GM19023 (cell line): ENCODE results near the gene TNFRSF25.

Experiments used
- ATAC-seq: cut with Tn5 transposase; IDR thresholded peaks from one replicate; pipeline ENCODE4 v1.9.1; 2021; ENCODE audit warnings: mild to moderate bottlenecking, moderate library complexity; ENCODE audit not compliant: unreplicated experiment

Gene TNFRSF25, protein sequence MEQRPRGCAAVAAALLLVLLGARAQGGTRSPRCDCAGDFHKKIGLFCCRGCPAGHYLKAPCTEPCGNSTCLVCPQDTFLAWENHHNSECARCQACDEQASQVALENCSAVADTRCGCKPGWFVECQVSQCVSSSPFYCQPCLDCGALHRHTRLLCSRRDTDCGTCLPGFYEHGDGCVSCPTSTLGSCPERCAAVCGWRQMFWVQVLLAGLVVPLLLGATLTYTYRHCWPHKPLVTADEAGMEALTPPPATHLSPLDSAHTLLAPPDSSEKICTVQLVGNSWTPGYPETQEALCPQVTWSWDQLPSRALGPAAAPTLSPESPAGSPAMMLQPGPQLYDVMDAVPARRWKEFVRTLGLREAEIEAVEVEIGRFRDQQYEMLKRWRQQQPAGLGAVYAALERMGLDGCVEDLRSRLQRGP

DNA sequence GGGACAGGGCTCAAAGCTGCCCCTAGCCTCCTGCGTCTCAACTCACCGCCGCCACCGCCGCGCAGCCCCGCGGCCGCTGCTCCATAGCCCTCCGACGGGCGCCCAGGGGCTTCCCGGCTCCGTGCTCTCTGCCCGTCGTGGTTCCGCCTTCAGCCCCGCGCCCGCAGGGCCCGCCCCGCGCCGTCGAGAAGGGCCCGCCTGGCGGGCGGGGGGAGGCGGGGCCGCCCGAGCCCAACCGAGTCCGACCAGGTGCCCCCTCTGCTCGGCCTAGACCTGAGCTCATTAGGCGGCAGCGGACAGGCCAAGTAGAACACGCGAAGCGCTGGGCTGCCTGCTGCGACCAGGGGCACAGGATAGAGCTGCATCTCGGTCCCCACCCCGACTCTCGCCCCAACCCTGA, at the start of gene TNFRSF25:
TSS of gene TNFRSF25 (minus strand) at position 151 of the 400 bp plus-strand sequence. CDS start at position 85, 66 bp downstream.
- no peak for ATAC-seq

- ATAC-seq = no peak
Measured at GRCh38 chr1:6515771-6516170, 49.8 kb upstream of the TNFRSF25 start.

GRCh38 chr1:6513320-6513801, 47.4 kb upstream of the TNFRSF25 start:
- ATAC-seq = no peak

DNA sequence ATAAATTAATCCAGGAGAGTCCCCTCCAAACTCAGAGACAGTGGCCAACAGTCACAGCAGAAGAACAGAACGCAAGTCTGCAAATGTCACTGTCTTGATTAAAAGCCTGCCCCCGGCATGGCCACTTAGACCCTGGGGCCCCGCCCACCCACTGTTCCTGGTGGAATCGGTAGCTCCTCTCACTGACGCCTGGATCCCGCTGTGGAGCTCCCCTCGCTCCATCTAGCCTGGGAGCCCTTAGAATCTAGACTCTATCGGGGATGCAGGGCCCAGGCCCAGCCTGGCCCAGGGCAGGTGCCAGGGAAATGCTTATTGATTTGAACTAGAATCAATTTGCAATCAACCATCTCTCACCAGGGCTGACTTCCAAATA, 46.9 kb upstream of the TNFRSF25 start:
- no peak for ATAC-seq

DNA sequence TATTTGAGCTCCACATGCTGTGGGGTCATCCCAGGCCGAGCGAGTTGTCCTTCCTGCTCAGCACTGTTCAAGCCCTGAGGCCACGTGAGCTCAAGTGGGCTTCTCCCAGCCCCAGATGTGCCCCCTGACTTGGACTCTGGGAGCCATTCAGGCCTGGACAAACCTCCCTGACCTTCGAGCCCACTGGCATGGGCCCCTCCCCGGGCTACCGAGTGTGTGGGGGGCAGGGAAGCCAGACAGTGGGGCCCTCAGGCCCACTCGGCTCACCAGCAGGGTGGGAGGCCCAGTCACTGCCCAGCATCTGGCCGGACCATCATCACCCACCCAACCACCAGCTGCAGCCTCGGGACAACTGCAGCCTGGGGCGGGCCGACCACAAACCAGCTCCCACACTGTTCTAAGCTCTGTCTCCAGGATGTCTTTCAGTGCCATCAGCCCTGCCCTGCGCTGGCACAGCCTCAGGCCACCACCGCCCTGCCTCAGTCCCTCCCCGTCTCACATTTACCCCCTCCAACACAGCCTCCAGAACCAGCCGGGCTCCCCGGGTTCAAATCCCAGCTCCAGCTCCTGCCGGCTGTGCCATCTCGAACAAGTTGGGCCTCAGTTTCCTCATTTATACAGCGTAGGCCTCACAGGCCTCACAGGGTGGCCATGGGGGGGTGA, 46.4 kb upstream of the TNFRSF25 start:
- ATAC-seq = no peak

GRCh38 chr1:6511561-6512244, 45.7 kb upstream of the TNFRSF25 start:
- no peak for ATAC-seq

DNA sequence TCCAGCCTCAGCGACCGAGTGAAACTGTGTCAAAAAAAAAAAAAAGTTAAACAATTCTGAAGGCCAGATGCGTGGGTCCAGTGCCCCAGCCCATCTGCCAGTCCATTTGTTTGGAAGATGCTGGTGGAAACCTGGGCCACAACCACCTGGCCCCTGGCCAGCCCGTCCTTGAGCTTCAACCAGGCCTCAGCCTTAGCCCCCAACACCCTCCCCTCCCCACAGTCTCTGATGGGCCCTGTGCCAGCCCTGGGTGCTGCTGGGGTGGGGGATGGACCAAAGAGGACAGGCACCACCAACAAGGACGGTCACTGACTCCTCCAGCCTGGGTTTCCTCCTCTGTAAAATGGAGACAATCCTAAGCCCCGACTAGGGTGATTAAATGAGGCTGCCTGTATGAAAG, 45.1 kb upstream of the TNFRSF25 start:
- ATAC-seq = no peak

DNA sequence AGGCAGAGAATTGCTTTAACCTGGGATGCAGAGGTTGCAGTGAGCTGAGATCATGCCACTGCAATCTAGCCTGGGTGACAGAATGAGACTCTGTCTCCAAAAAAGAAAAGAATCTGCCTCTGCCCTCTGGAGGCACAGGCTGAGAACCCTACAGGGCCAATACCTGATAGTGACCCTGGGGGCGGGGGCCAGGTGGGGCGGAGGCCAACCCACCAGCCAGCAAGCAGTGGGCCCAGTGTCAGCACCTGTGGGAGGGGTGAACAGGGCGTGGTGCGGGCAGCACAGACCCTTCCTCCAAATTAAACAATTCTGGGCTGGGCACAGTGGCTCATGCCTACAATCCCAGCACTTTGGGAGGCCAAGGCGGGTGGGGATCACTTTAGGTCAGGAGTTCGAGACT, 44.5 kb upstream of the TNFRSF25 start:
- no peak for ATAC-seq

DNA sequence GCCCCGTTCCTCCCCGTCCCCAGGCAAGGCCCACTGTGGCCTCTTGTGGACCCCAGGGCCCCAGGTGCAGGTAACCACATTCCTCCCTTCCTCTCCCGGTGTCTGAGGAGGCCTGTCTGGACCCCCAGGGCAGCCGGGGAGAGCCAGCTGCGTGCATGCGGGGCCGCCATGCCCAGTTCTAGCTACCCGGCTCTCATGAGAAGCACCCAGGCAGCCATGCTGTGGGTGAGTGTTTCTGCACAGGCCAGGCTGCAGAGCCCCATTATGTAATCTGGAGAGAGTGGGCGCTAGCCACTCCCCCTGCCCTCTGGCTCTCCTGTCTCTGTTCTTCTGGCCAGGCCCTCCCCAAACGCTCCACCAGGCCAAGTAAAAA, 43.9 kb upstream of the TNFRSF25 start:
- no peak for ATAC-seq

DNA sequence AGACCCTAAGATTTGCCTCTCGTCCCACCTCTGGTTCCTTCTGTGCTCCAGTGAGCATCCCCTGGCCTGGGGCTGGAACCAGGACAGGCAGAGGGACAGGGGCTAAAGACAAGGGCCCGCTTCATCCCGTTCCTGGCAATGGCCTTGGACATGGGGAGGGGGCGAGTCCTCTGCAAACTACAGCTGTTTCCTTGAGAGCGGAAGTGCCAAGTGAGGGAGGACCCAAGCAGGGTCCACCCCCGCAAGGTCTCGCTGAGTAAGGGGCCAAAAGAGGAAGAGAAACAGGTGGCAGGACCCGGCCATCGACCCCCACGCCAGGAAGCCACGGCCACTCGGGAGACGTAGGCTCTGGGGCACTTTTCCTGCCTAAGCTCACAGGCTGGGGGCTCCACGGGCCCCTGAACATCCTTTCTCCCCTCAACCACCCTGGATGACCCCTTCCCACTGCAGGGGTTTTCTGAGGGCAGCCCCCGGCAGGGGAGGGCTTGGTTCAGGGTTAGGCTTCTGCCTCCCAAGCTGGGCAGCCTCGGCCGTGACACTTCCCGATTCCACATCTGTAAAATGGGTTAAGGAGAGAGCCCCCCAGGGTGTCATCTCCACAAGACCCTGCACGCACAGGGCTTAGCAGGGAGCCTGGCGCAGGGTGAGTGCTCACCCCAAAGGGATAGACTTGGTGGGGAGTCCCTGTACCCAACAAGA, 43.4 kb upstream of the TNFRSF25 start:
- ATAC-seq = no peak

DNA sequence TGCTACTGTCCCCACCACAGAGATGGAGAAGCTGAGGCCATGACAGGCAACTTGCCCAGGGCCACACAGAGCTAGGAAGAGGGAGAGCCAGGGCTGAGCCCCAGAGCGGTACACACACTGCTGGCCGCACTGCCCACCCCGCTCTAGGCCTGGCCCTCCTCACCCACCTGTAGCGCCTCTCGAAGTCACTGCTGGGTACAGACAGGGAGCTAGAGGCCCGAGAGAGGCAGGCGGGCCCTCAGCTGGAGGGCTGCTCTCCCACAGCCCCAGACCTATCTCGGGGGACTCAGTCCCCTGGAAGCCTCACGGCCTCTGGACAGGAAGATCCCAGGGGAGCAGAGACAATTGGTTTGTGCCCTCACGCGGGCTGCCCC, 42.8 kb upstream of the TNFRSF25 start:
- ATAC-seq = no peak

GRCh38 chr1:6508154-6508815, 42.3 kb upstream of the TNFRSF25 start:
- ATAC-seq = no peak

GRCh38 chr1:6507461-6507911, 41.5 kb upstream of the TNFRSF25 start:
- no peak for ATAC-seq

DNA sequence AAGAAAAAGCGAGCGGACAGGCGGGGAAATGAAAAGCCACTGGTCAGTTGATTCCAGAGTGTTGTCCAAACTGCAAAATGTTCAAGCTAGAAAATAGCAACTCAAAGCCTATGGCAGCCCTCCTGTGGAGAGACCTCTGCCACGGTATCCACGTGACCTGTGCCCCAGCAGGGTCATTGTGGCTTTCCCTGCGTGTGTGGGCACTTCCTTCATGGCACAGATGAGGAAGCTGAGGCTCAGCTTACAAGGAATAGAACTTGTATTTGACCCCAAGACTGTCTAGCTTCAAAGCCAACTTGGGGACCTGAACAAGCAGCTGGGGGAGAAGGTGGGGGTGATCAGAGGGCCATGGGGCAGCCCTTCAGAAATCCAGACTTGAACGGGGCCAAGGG, 41.1 kb upstream of the TNFRSF25 start:
- ATAC-seq = no peak

DNA sequence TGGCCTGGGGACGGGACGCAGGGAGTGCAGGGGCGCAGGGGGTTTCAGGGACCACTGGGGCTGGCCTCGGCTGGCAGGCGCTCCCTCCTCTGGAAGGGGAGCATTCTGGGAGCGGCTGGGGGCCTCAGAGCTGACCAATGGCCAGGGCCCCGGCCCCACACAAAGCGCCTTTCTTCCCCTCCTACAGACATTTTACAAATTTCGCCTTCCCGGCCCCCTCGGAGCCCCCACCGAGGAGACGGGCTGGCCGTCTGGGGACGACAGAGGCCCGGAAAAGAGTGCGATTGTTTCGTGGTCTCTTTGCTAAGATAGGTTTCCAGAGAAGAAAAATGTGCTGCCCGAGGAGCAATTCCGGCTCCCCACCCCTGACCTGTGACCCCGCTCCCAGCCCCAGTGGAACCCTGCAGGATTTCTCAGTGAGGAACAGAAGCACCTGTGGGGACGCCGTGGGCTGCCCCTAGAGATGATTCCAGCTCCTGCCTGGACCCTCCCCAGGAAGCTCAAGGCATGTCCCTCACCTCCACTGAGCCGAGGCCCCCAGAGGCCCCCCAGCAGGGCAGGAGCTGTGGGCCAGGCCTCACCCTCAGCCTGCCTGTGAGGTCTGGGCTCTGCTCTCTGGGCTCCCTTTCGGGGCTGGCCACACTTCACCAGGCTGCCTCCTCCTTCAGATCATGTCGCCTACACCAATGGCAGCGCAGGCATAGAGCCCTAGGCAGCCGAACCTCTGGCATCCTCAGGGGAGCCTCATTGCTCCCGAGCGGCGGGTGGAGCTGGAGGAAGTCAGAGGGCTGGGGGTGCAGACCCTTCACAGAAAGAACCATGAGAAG, 40.5 kb upstream of the TNFRSF25 start:
- ATAC-seq = no peak

DNA sequence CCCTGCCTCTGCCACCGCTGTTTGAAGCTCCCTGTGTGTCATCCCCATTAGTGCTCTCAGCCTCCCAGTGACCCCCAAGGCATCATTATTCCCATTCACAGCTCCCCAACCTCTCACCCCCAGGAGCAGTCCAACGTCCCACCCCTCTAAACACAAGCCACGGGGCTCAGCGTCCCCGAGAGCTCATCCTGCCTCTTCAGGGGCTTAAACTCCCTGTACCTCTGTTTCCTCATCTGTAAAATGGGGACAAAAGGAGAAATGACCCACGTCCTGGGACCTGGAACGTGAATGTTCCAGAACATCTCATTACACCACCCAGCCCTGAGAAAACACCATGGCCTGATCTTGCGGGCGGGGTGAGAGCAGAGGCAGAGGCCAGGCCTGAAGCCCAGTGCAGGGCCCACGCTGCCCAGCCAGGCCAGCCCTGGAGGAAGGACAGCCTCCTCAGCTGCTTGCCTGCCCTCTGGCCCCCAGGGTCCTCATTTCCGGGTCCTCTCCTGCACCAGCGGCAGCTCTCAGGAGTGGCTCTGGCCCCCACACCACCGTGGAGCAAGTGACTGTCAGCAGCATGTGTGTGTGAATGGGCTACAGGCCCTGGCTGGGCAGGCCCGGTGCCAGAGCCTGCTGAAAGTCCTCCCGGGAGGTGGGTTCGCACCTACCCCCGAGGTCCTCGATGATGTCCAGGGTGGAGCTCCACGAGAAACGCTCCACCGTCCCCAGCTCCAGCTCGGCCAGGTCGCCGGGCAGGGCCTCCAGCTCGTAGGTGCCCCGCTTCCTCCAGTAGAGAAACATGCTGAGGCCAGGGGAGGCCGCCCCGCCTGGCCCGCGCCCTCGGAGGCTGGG, 39.6 kb upstream of the TNFRSF25 start:
- no peak for ATAC-seq

- no peak for ATAC-seq
Measured at GRCh38 chr1:6504887-6505286, 38.9 kb upstream of the TNFRSF25 start.

- ATAC-seq = no peak
Measured at GRCh38 chr1:6503884-6504602, 38.1 kb upstream of the TNFRSF25 start.
